GM12801 (cell line): ENCODE measurements around the gene CAGE1.

Source experiments
- CTCF ChIP-seq: IDR thresholded peaks from one replicate; pipeline ENCODE4 v1.5.1; 2011; ENCODE audit warnings: control low read depth; ENCODE audit not compliant: insufficient read length; ENCODE audit errors: extremely low read depth

CAGE1 gene

GRCh38 chr6:7389451-7390225 lies at the start of gene CAGE1, which contains the start of gene RIOK1:
Gene CAGE1 (minus strand): TSS chr6:7389742. CDS start chr6:7387173, 2,569 bp downstream.
Gene RIOK1 (plus strand): TSS chr6:7389808. CDS start chr6:7390003, 195 bp downstream.
- no peak for TF ChIP-seq CTCF

- no peak for TF ChIP-seq CTCF
Measured at GRCh38 chr6:7439228-7439627, 49.7 kb upstream of the CAGE1 start.

- TF ChIP-seq CTCF, result no peak
Measured at GRCh38 chr6:7438011-7438410, 48.5 kb upstream of the CAGE1 start.

- TF ChIP-seq CTCF, result no peak
Measured at GRCh38 chr6:7434672-7435071, 45.1 kb upstream of the CAGE1 start.

- TF ChIP-seq CTCF, result no peak
Measured at GRCh38 chr6:7433121-7433617, 43.6 kb upstream of the CAGE1 start.

- TF ChIP-seq CTCF, result no peak
Measured at GRCh38 chr6:7432391-7433120, 43.0 kb upstream of the CAGE1 start.

GRCh38 chr6:7431674-7432390 lies 42.3 kb upstream of the CAGE1 start:
- TF ChIP-seq CTCF, result no peak
